Ascending aorta (tissue), 2 donors: ENCODE data around the gene EDEM1. TPM values are rescaled to one million over a fixed set of nuclear protein-coding genes. Genes with fewer than 3 reads are reported as not detected.
"Not testable (repeated sequence)": the region's sequence is repeated elsewhere in the genome, so short reads cannot be mapped to it uniquely, and the experiment has no call there.

Experiments used
- DNase-seq, 2 donors: peaks; one replicate each; pipeline ENCODE4 v3.0.0-alpha.2; 2019; ENCODE audit warnings: low spot score in 2 of 2
- H3K27ac ChIP-seq, 2 donors: fragments of 200-600 bp; sonication (generic); one replicate each; pipeline ENCODE4 v1.5.1; 2016 to 2017; ENCODE audit warnings: mild to moderate bottlenecking in 1 of 2
- H3K27me3 ChIP-seq: fragments of 200-600 bp; sonication (generic); one replicate; pipeline ENCODE4 v1.5.1; 2017
- H3K36me3 ChIP-seq, 2 donors: fragments of 200-600 bp; sonication (generic); one replicate each; pipeline ENCODE4 v1.5.1; 2016
- H3K4me1 ChIP-seq, 2 donors: fragments of 200-600 bp; sonication (generic); one replicate each; pipeline ENCODE4 v1.5.1; 2016 to 2017; ENCODE audit warnings: mild to moderate bottlenecking in 1 of 2
- H3K4me3 ChIP-seq, 2 donors: fragments of 200-600 bp; sonication (generic); one replicate each; pipeline ENCODE4 v1.5.1; 2016 to 2017; ENCODE audit warnings: mild to moderate bottlenecking in 1 of 2
- H3K9me3 ChIP-seq, 2 donors: fragments of 200-600 bp; sonication (generic); one replicate each; pipeline ENCODE4 v1.5.1; 2016
- intact Hi-C: fragments of 100-400 bp; cut with DNase I; formaldehyde crosslinking; loops from one replicate; pipeline ENCODE4 v1.15.1; 2023
- total RNA-seq: library from RNA; depleted of rRNA; stranded (reverse); fragments of >200 nt; gene quantifications from one replicate; pipeline ENCODE4 v1.1.0, GENCODE V29; 2016
- TF ChIP-seq, protein P1 (sequence below), 3 experiments: fragments of 200-600 bp in 2 of 3; fragments of 450-650 bp in 1 of 3; sonication (generic) in 2 of 3; IDR thresholded peaks; one replicate each; pipeline ENCODE4 v1.5.1; 2016 to 2019; ENCODE audit warnings: antibody characterized with exemption in 3 of 3, mild to moderate bottlenecking in 1 of 3, moderate library complexity in 1 of 3

The EDEM1 gene
- total RNA-seq, 1 donor from 2014 or later, result 27.2 TPM

DNA sequence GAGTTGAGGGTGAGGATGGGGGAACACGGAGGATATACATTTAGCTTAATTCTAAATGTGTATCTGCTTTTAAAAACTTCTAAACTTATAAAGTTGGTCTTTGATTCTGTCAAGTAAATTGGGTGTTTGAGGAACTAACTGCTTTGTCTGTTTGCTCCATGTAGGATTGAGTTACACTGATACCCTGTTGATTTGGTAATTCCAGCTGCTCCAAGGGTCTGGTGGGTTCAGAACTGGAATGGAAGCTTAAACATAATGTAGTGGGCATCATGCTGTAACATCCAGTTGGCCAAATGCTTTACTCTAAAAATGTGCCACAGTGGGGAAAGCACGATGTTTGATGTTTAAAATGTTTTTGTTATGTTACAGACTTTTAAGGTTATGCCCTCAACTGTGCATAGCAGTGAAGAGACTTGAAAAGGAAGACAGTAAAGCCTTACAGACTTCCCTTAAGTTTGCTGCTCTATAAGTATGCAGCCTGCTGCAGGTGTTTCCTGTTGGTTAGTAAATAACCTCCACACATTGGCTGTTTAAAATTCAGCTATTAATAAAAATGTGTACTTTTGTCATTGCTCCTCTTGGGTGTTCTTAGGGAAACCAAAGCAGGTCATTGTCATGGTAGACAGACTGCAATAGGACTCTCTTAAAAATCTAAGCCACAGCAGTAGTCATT, 5.9 kb upstream of the EDEM1 start:
- no peak overlapping the region for H3K27ac ChIP-seq
- H3K4me1 ChIP-seq, result peaks cover 0 to 2% of the 10 kb centered on the region in 2 donors
- H3K36me3 ChIP-seq, result peaks cover 16 to 41% of the 10 kb centered on the region in 2 donors
- no peaks in the 10 kb centered on the region for H3K9me3 ChIP-seq
- no peaks in the 10 kb centered on the region for H3K27me3 ChIP-seq
- H3K4me3 ChIP-seq, result no peak overlapping the region
- DNase-seq, result no peak
- intact Hi-C loops, result no loop called here
- TF ChIP-seq, protein P1, sequence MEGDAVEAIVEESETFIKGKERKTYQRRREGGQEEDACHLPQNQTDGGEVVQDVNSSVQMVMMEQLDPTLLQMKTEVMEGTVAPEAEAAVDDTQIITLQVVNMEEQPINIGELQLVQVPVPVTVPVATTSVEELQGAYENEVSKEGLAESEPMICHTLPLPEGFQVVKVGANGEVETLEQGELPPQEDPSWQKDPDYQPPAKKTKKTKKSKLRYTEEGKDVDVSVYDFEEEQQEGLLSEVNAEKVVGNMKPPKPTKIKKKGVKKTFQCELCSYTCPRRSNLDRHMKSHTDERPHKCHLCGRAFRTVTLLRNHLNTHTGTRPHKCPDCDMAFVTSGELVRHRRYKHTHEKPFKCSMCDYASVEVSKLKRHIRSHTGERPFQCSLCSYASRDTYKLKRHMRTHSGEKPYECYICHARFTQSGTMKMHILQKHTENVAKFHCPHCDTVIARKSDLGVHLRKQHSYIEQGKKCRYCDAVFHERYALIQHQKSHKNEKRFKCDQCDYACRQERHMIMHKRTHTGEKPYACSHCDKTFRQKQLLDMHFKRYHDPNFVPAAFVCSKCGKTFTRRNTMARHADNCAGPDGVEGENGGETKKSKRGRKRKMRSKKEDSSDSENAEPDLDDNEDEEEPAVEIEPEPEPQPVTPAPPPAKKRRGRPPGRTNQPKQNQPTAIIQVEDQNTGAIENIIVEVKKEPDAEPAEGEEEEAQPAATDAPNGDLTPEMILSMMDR (IDR thresholded peaks at IDR 0.05), result no peak

DNA sequence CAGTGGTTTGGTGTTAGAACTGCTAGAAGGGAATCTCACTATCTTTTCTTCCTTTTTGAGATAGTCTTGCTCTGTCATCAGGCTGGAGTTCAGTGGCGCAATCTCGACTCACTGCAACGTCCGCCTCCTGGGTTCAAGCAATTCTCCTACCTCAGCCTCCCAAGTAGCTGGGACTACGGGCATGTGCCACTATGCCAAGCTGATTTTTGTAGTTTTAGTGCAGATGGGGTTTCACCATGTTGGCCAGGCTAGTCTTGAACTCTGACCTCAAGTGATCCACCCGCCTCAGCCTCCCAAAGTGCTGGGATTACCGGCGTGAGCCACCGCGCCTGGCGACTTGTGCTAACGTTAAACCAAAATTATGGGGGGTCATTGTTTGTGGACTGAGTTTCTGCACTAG, 3.8 kb upstream of the EDEM1 start:
- H3K27me3 ChIP-seq, H3K9me3 ChIP-seq, intact Hi-C loops, H3K27ac ChIP-seq, H3K4me1 ChIP-seq, H3K4me3 ChIP-seq, DNase-seq: not testable (repeated sequence)
- H3K36me3 ChIP-seq, result peaks cover 10 to 28% of the 10 kb centered on the region in 2 donors

DNA sequence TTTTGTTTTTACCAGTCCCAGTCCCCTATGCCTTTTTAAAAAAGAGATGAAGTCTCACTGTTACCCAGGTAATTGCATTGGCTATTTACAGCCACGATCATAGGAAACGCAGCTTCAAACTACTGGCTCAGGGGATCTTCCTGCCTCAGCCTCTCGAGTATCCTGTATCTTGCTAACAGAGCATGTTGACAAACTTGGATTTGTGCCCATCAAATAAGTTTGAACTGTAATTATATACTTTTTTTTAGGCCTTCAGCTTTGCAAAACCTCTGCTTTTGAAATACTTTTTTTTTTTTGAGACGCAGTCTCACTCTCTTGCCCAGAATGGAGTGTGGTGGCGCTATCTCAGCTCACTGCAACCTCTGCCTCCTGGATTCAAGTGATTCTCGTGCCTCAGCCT, 3.0 kb upstream of the EDEM1 start:
- peaks cover 2 to 9% of the 10 kb centered on the region in 2 donors for H3K4me1 ChIP-seq
- no peak for DNase-seq
- no peaks in the 10 kb centered on the region for H3K27me3 ChIP-seq
- intact Hi-C loops, result no loop called here
- H3K27ac ChIP-seq, result no peak overlapping the region
- H3K36me3 ChIP-seq, result peaks cover 10 to 22% of the 10 kb centered on the region in 2 donors
- H3K4me3 ChIP-seq, result no peak overlapping the region
- TF ChIP-seq, protein P1 (IDR thresholded peaks at IDR 0.05), result no peak
- no peaks in the 10 kb centered on the region for H3K9me3 ChIP-seq

DNA sequence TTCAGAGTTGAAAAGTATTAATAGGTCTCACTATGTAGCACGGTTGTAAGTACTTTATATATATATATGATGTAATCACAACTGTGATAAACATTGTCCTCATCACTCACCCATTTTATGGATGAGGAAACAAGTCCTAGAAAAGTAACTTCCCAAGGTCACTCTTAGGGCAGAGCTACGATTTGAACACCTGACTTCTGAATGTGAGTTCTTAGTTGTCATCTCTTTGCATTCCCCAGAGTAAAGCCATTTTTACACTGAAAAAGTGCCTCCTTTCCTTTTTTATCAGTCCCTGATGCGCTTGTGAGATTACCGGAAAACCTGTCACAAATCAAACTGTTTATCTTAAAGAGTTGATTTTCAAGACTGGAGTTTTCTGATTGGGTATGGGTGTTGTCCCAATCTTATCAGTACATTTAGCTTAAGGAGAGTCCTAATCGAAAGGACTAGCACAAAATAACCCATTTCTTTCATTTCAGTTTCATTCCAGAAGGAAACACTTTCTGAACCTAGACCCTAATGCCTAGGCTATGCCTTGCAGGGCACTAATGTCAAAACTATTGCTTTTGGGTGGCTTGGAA, 2.3 kb upstream of the EDEM1 start:
- Histone ChIP-seq H3K9me3 (no peaks in the 10 kb centered on the region), H3K27me3 (no peaks in the 10 kb centered on the region), H3K36me3 (peaks cover 10 to 15% of the 10 kb centered on the region in 2 donors), H3K4me3 (no peak overlapping the region), H3K27ac (peak overlapping the region; percentile 66 to 85), H3K4me1 (peaks cover 2 to 16% of the 10 kb centered on the region in 2 donors)
- intact Hi-C loops, result loop anchor here (5.0 kb wide), 2 partner anchors 198 to 883 kb away; partner anchors contain the start of gene SETMAR
- DNase-seq, result no peak
- TF ChIP-seq, protein P1 (IDR thresholded peaks at IDR 0.05), result no peak

DNA sequence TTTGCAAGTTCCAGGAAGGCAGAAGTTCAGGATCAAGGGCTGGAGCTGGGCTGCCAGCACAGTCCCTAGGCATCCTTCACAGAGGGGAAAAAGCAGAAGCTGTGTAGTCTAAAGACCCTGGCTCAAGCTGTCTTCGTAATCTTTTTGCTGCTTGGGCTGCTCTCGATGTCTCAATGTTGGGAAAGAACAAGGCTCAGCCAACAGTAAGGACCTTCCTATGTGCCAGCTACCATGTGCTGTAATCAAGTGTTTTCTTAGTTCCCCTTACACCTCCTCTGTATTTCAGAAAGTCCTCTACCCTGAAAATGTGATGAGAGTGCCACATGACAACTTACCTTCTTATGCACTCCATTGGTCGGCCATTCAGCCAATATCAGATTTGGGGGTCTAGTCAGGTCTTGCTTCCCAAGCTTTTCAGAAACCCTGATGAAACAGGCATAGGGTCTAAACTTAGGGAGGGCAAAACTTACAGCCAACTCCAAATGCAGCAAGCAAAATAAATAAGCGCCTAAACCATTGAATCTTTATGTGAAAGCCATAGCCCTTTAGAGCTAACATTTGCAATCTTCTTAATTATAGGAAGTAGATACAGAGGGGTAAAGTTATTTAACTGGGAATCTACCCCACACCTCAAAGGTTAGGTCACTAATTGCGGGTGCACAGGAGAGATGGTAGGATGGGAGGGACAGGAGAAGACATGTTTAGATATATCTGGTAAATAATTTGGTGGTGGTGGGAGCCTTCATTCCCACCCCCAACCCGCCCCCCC, 1.2 kb upstream of the EDEM1 start:
- Histone ChIP-seq H3K9me3 (no peaks in the 10 kb centered on the region), H3K36me3 (peaks cover 6% of the 10 kb centered on the region in 2 donors), H3K4me1 (peaks cover 2 to 20% of the 10 kb centered on the region in 2 donors), H3K27me3 (no peaks in the 10 kb centered on the region), H3K4me3 (peak overlapping the region; percentile 77 to 84), H3K27ac (peak overlapping the region; percentile 66 to 85)
- TF ChIP-seq, protein P1 (IDR thresholded peaks at IDR 0.05), result no peak
- intact Hi-C loops, result loop anchor here (5.0 kb wide), 2 partner anchors 199 to 884 kb away; partner anchors contain the start of gene SETMAR
- no peak for DNase-seq

DNA sequence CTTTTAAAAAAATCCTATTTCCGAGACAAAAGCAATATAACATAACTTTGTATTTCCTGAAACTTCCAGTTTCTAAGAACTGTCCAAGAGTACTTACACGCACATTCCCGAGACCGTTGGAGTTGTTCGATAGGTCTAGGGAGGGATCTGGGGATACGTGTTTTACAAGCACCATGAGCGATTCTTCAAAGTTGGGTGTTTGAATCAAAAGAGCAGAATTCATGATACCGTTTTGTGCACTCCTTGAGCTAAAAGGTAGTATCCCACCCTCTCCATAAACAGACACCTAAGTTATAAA, 700 bp upstream of the EDEM1 start:
- H3K4me3 ChIP-seq, result peak overlapping the region; percentile 77 to 84
- H3K36me3 ChIP-seq, result peaks cover under 1 to 1% of the 10 kb centered on the region in 2 donors
- intact Hi-C loops, result loop anchor here (1.0 to 5.0 kb wide), 3 partner anchors 65 to 885 kb away; partner anchors contain the start of genes ARL8B and SETMAR
- H3K4me1 ChIP-seq, result peaks cover 2 to 20% of the 10 kb centered on the region in 2 donors
- no peaks in the 10 kb centered on the region for H3K27me3 ChIP-seq
- peak overlapping the region; percentile 66 to 85 for H3K27ac ChIP-seq
- DNase-seq, result no peak
- TF ChIP-seq, protein P1 (IDR thresholded peaks at IDR 0.05), result no peak
- no peaks in the 10 kb centered on the region for H3K9me3 ChIP-seq
